ENCODE data around the gene LHFPL5.

Gene LHFPL5

DNA sequence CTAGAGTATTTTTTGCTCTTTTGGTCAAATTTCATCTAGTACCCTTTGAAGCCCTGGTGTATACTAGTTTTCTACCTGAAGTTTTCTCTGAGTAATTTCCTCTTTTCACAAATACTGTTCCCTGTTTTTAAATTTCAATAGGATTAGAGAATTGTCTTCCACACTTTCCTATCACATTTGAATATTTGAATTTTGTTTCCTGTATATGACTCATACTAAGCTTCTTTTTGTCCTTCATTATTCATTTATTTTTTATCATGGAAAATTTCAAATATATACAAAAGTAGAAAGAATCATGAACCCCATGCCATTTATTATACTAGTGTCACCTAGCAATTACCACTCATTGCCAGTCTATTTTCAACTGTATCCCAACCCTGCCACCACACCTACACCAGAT is 52.7 kb downstream of the LHFPL5 start:
- no peak for DNase-seq

DNA sequence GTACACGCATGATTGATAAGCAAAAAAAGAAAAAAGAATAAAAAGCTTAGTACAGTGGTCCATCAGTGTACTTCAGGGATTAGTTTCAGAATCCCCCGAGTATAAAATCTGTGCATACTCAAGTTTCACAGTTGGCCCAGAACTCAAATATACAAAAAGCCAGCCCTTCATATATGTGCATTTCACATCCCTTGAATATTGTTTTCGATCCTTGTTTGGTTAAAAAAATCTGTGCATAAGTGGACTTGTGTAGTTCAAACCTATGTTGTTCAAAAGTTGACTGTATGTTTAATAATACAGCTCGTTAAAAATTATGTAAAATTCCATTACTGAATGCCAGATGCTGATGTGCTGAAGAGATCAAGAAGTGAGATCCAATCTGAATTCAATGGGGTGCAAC is 54.2 kb downstream of the LHFPL5 start:
- DNase-seq = no peak
